HG02623 (cell line): ENCODE measurements around the gene NR0B1.

Experiments used
- ATAC-seq: cut with Tn5 transposase; IDR thresholded peaks from one replicate; pipeline ENCODE4 v1.9.1; 2021; ENCODE audit warnings: moderate library complexity; ENCODE audit not compliant: unreplicated experiment

Gene NR0B1

DNA sequence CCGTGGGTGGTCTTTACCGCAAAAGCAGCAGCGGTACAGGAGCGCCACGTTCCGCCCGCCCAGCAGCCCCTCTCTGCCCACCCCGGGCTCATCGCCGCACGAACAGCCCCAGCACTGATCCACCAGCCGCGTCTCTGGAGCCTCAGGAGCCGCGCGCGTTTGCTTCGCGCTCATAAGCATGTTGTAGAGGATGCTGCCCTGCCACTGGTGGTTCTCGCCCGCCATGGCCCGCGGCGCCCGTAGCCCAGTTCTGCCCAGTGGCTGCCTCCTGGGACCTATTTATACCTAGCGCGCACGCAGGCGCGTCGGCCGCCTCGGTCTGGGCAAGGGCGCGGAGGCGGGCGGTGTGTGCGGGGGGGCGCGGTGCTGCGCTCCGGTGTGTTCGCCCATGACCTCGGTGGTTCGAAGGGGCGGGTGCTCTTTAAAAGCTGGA is at the start of gene NR0B1:
Gene NR0B1 (minus strand): TSS at position 252 of the 433 bp plus-strand sequence. CDS start 27 bp downstream, at position 225.
- no peak for ATAC-seq

GRCh38 chrX:30349946-30350345 is 40.8 kb upstream of the NR0B1 start:
- ATAC-seq, result no peak

DNA sequence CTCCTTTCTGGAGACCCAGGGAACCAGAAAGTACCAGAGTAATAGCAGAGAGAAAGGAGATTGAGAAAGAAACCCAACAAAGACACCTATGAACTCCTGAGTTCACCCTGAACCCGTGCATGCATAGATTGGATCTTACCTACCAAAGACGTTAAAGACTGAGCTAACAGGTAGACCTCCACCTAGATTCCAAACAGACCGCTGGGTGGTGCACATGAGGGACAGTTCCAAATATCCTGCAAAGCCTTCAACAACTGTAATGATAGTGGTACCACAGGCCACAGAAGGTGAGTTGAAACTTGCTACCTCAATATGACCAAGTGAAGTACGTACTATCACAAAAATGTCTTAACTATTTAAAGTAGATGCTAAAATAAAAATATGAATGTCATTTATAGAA is 34.0 kb upstream of the NR0B1 start:
- no peak for ATAC-seq

- no peak for ATAC-seq
These were observed 31.6 kb upstream of the NR0B1 start for GRCh38 chrX:30340753-30341152.

GRCh38 chrX:30327762-30328161 is 18.6 kb upstream of the NR0B1 start:
- ATAC-seq, result no peak

DNA sequence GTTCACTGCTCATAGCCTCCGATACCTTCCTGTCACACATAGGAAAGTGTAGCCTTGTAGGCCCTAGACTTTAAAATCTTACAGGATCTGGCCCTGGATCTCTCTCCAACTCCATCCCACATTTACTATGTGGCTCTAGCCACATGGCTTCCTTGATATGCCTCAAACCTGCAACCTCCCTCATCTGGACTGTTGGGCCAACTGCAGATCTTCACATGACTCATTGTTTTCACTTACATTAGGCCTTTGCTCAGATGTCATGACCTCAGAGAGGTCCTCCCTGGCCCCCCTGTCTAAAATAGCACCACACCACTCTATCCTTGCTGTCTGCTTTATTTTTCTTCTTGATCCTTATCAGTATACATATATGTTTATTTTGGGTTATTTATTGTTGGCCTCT is 8.1 kb upstream of the NR0B1 start:
- ATAC-seq, result no peak

DNA sequence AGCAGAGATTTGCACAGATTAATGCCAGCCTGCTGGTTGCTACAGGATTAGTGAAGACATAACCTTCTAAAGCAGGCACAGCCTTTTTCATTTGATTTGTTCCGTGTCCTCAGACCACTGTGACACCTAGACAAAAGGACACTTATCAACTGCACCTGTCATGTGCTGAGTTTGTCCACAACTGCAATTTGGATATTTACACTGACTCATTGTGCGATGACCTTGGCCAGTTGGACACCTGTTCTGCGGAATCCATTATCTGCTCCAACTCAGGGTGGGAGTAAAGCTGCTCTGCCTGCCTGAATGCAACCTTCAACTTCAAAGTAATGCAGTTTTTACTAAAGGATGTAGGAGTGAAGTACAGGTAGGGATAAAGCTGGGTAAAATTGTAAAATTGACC is 4.1 kb upstream of the NR0B1 start:
- ATAC-seq, result no peak

- no peak for ATAC-seq
These were observed 3.7 kb upstream of the NR0B1 start for GRCh38 chrX:30312858-30313257.

- ATAC-seq, result no peak
These were observed 1.4 kb upstream of the NR0B1 start for GRCh38 chrX:30310429-30311206.

- no peak for ATAC-seq
These were observed 689 bp downstream of the NR0B1 start for GRCh38 chrX:30308263-30309138.

- no peak for ATAC-seq
These were observed 1.7 kb downstream of the NR0B1 start for GRCh38 chrX:30307466-30307865.

GRCh38 chrX:30304866-30305265 is 4.3 kb downstream of the NR0B1 start:
- no peak for ATAC-seq

- no peak for ATAC-seq
These were observed 6.2 kb downstream of the NR0B1 start for GRCh38 chrX:30302956-30303355.

- ATAC-seq, result no peak
These were observed 7.2 kb downstream of the NR0B1 start for GRCh38 chrX:30301963-30302362.

GRCh38 chrX:30301208-30301607 is 8.0 kb downstream of the NR0B1 start:
- ATAC-seq, result no peak

DNA sequence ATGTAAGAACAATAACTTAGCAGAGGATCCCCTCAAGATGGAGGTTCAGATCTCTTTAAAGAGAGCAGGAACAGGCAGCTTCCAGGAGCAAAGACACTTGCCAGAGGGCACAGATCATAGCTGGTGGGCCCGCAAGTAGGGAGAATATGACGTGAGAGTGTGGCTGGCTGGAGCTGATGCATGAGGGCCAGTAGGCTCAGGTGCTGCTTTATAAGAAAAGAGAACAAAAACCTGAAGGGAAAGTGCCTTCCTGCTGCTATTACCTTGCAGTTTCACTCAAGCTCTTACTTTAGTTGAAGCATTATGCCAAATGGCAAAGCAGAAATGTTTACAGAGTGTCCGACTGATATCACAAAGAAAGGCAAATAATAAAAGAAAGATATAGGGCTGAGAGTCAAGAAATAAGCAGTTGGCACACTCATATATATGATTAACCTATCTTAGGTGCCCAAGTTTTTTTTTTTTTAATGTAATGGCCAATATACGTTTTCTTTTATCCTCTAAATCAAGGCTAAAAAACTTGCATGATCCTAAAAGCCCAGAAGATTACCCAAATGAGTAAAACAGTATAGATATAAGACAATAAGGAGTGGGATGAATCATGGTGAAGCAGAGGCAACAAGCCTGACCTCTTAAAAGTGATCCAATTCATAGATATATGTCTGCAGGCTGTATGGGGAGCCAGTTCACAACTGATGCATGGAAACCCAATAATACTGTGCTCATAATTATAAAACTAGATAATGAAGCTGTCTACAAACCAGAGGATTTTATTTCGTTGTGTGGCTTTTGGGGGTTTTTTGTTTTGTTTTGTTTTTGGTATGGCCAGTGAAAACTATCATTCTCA is 12.6 kb downstream of the NR0B1 start:
- ATAC-seq, result no peak

- no peak for ATAC-seq
These were observed 25.6 kb downstream of the NR0B1 start for GRCh38 chrX:30283456-30284200.

- no peak for ATAC-seq
These were observed 26.7 kb downstream of the NR0B1 start for GRCh38 chrX:30282527-30282926.

- no peak for ATAC-seq
These were observed 28.8 kb downstream of the NR0B1 start for GRCh38 chrX:30280428-30280827.

- no peak for ATAC-seq
These were observed 30.8 kb downstream of the NR0B1 start for GRCh38 chrX:30278365-30278764.
